HCT116 (cell line): ENCODE results near the gene THSD7B. TPM values are rescaled to one million over a fixed set of nuclear protein-coding genes. Genes with fewer than 3 reads are reported as not detected.

Source experiments
- ATAC-seq: fragments of 200-7000 bp; cut with Tn5 transposase; 2 replicates; pipeline ENCODE4 v1.9.1; 2020; ENCODE audit warnings: mild to moderate bottlenecking, moderate library complexity
- BruUV-seq: library from RNA; stranded (reverse); fragments of 400-500 nt; replicated peaks from 2 replicates; lab custom pipeline; 2021; lab: Mats Ljungman, UMichigan
- CTCF ChIA-PET: fragments of 300-600 bp; sonication (Branson Sonifier 250); formaldehyde crosslinking; loops from one replicate; lab custom pipeline; 2021; ENCODE audit warnings: antibody characterized with exemption; lab: Charles Lee
- POLR2A ChIA-PET: fragments of 300-600, 350-600 bp; sonication (Branson Sonifier 250); formaldehyde crosslinking; loops from one replicate; lab custom pipeline; 2021; ENCODE audit warnings: antibody characterized with exemption; lab: Charles Lee
- RAD21 ChIA-PET, 2 experiments: fragments of 300-600 bp; sonication (Branson Sonifier 250); formaldehyde crosslinking; loops; one replicate each; lab custom pipeline; 2023; ENCODE audit warnings: low total read pairs in 2 of 2; ENCODE audit not compliant: uncharacterized antibody in 2 of 2, unreplicated experiment in 2 of 2, low non-redundant PET in 1 of 2; lab: Charles Lee
- DNase-seq: peaks from one replicate; pipeline ENCODE4 v3.0.0-alpha.2; 2010; ENCODE audit warnings: low read depth, low spot score
- H2AFZ ChIP-seq: fragments of 200-600 bp; shearing (Covaris generic), sonication (generic); 2 replicates; pipeline ENCODE4 v1.6.1; 2017; ENCODE audit warnings: low read depth, mixed run types, mixed read lengths, antibody characterized with exemption, low read length; ENCODE audit not compliant: poor library complexity, severe bottlenecking
- H3K27ac ChIP-seq: 2 replicates; pipeline ENCODE4 v1.5.1; 2012; ENCODE audit warnings: low read depth, low read length
- H3K27me3 ChIP-seq: fragments of 200-600 bp; sonication (generic); 2 replicates; pipeline ENCODE4 v1.6.1; 2016; ENCODE audit warnings: mixed run types, low read length, mixed read lengths; ENCODE audit not compliant: insufficient read depth
- H3K36me3 ChIP-seq, 2 experiments: fragments of 200-500 bp in 1 of 2; fragments of 200-600 bp in 1 of 2; sonication (Bioruptor generic) in 1 of 2; sonication (generic) in 1 of 2; 2 replicates each; pipeline versions ENCODE4 v1.5.1 to v1.6.1; 2014 to 2016; ENCODE audit warnings: low read length in 2 of 2, inconsistent platforms in 1 of 2, mixed read lengths in 1 of 2, mixed run types in 1 of 2; ENCODE audit not compliant: insufficient read depth in 2 of 2, control insufficient read depth in 1 of 2
- H3K4me1 ChIP-seq, 2 experiments: fragments of 200-600 bp in 1 of 2; sonication (generic) in 1 of 2; 2 replicates each; pipeline versions ENCODE4 v1.5.1 to v1.6.1; 2012 to 2017; ENCODE audit warnings: low read length in 2 of 2, inconsistent platforms in 1 of 2, mild to moderate bottlenecking in 1 of 2, mixed read lengths in 1 of 2, mixed run types in 1 of 2, moderate library complexity in 1 of 2; ENCODE audit not compliant: insufficient read depth in 2 of 2, control insufficient read depth in 1 of 2
- H3K4me2 ChIP-seq: fragments of 200-600 bp; sonication (generic); 2 replicates; pipeline ENCODE4 v1.6.1; 2017; ENCODE audit warnings: mixed run types, low read length, mixed read lengths
- H3K4me3 ChIP-seq, 2 experiments: fragments of 200-600 bp in 1 of 2; sonication (generic) in 1 of 2; replicated peaks in 1 of 2; 2 replicates each; pipeline ENCODE4 v1.5.1; 2011 to 2016; ENCODE audit warnings: low read length in 2 of 2, control low read depth in 1 of 2, low read depth in 1 of 2, mild to moderate bottlenecking in 1 of 2, mixed read lengths in 1 of 2, mixed run types in 1 of 2
- H3K79me2 ChIP-seq: fragments of 200-600 bp; sonication (generic); 2 replicates; pipeline ENCODE4 v1.6.1; 2017; ENCODE audit warnings: mild to moderate bottlenecking, mixed run types, low read length, moderate library complexity, mixed read lengths; ENCODE audit not compliant: insufficient read depth
- H3K9ac ChIP-seq: fragments of 200-600 bp; sonication (generic); 2 replicates; pipeline ENCODE4 v1.6.1; 2016; ENCODE audit warnings: low read length, mixed read lengths
- H3K9me2 ChIP-seq: fragments of 200-600 bp; sonication (generic), shearing (Covaris generic); 2 replicates; pipeline ENCODE4 v1.6.1; 2017; ENCODE audit warnings: mixed run types, mild to moderate bottlenecking, moderate library complexity; ENCODE audit not compliant: insufficient read depth
- H3K9me3 ChIP-seq, 2 experiments: fragments of 200-500 bp in 1 of 2; fragments of 200-600 bp in 1 of 2; sonication (Bioruptor generic) in 1 of 2; sonication (generic) in 1 of 2; 2 replicates each; pipeline ENCODE4 v1.6.1; 2014 to 2017; ENCODE audit warnings: low read length in 2 of 2, mixed read lengths in 2 of 2, inconsistent platforms in 1 of 2, low read depth in 1 of 2, mild to moderate bottlenecking in 1 of 2, mixed run types in 1 of 2, moderate library complexity in 1 of 2; ENCODE audit not compliant: control insufficient read depth in 1 of 2, insufficient read depth in 1 of 2
- H4K20me1 ChIP-seq: fragments of 200-600 bp; sonication (generic), shearing (Covaris generic); 2 replicates; pipeline ENCODE4 v1.6.1; 2017; ENCODE audit warnings: mixed run types, mild to moderate bottlenecking, moderate library complexity; ENCODE audit not compliant: insufficient read depth
- EZH2 ChIP-seq: fragments of 200-600 bp; sonication (generic); IDR thresholded peaks from 2 replicates; pipeline ENCODE4 v1.6.1; 2017; ENCODE audit warnings: antibody characterized with exemption, mixed run types
- FOSL1 ChIP-seq: IDR thresholded peaks from 2 replicates; pipeline ENCODE4 v1.6.1; 2012; ENCODE audit warnings: low read depth
- JUND ChIP-seq: IDR thresholded peaks from 2 replicates; pipeline ENCODE4 v1.6.1; 2012
- POLR2AphosphoS5 ChIP-seq: IDR thresholded peaks from 2 replicates; pipeline ENCODE4 v1.6.1; 2011; ENCODE audit warnings: mild to moderate bottlenecking, low read depth, low read length, moderate library complexity
- RAD21 ChIP-seq: IDR thresholded peaks from 2 replicates; pipeline ENCODE4 v1.6.1; 2012; ENCODE audit warnings: low read depth, mild to moderate bottlenecking
- SIN3A ChIP-seq: IDR thresholded peaks from 2 replicates; pipeline ENCODE4 v1.6.1; 2012; ENCODE audit warnings: low read depth
- SP1 ChIP-seq: IDR thresholded peaks from 2 replicates; pipeline ENCODE4 v1.6.1; 2012; ENCODE audit warnings: low read depth
- ZFX ChIP-seq: fragments of 450-650 bp; IDR thresholded peaks from 2 replicates; pipeline ENCODE4 v1.6.1; 2017
- intact Hi-C: fragments of 100-400 bp; cut with micrococcal nuclease; formaldehyde crosslinking; loops from 2 replicates; pipeline ENCODE4 v1.10.0; 2022
- total RNA-seq: library from RNA; stranded (reverse); gene quantifications from one replicate; pipeline ENCODE4 v1.2.1, GENCODE V29; 2021; ENCODE audit not compliant: unreplicated experiment
- TF ChIP-seq, protein P1 (sequence below): IDR thresholded peaks from 2 replicates; pipeline ENCODE4 v1.6.1; 2012
- TF ChIP-seq, protein P2 (sequence below): IDR thresholded peaks from 2 replicates; pipeline ENCODE4 v1.6.1; 2012; ENCODE audit warnings: low read depth
- TF ChIP-seq, protein P3 (sequence below): IDR thresholded peaks from 2 replicates; pipeline ENCODE4 v1.6.1; 2011; ENCODE audit warnings: mild to moderate bottlenecking, low read length, moderate library complexity; ENCODE audit not compliant: insufficient replicate concordance; ENCODE audit errors: extremely low read depth

Gene THSD7B
- total RNA-seq, 1 experiment from 2014 or later, result not detected

DNA sequence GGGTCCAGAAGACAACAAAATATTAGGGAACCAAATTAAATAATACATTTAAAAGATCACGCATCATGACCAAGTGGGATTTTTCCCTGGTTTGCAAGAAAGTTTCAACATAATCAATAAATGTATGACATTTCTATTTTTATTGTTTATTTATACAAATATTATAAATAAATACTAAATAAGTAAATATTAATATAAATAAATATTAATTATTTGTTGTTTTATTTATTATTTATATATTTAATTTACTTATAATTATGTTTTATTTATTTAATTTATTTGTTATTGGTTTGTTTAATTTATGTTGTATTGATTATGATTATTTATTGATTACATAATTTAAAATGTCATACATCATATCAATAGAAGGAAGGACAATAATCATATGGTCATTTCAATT, 956.4 kb downstream of the THSD7B start:
- Histone ChIP-seq H3K27ac (no peak overlapping the region), H3K9me3 (no peaks in the 10 kb centered on the region), H3K4me3 (no peak overlapping the region), H2AFZ (no peak overlapping the region), H4K20me1 (no peaks in the 10 kb centered on the region), H3K4me2 (no peak overlapping the region), H3K36me3 (no peaks in the 10 kb centered on the region), H3K9ac (no peak overlapping the region), H3K27me3 (0 out of 2 replicates have a peak, but pooled peaks cover 6% of the 10 kb centered on the region), H3K79me2 (no peaks in the 10 kb centered on the region), H3K9me2 (no peaks in the 10 kb centered on the region), H3K4me1 (no peaks in the 10 kb centered on the region)
- ChIA-PET POLR2A (no interaction called here), CTCF (no interaction called here), RAD21 (no interaction called here)
- intact Hi-C loops, result no loop called here
- TF ChIP-seq, protein P1, sequence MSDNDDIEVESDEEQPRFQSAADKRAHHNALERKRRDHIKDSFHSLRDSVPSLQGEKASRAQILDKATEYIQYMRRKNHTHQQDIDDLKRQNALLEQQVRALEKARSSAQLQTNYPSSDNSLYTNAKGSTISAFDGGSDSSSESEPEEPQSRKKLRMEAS, result no peak
- TF ChIP-seq, protein P2, sequence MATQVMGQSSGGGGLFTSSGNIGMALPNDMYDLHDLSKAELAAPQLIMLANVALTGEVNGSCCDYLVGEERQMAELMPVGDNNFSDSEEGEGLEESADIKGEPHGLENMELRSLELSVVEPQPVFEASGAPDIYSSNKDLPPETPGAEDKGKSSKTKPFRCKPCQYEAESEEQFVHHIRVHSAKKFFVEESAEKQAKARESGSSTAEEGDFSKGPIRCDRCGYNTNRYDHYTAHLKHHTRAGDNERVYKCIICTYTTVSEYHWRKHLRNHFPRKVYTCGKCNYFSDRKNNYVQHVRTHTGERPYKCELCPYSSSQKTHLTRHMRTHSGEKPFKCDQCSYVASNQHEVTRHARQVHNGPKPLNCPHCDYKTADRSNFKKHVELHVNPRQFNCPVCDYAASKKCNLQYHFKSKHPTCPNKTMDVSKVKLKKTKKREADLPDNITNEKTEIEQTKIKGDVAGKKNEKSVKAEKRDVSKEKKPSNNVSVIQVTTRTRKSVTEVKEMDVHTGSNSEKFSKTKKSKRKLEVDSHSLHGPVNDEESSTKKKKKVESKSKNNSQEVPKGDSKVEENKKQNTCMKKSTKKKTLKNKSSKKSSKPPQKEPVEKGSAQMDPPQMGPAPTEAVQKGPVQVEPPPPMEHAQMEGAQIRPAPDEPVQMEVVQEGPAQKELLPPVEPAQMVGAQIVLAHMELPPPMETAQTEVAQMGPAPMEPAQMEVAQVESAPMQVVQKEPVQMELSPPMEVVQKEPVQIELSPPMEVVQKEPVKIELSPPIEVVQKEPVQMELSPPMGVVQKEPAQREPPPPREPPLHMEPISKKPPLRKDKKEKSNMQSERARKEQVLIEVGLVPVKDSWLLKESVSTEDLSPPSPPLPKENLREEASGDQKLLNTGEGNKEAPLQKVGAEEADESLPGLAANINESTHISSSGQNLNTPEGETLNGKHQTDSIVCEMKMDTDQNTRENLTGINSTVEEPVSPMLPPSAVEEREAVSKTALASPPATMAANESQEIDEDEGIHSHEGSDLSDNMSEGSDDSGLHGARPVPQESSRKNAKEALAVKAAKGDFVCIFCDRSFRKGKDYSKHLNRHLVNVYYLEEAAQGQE, result no peak
- no peak for TF ChIP-seq SIN3A
- ATAC-seq (no peak), DNase-seq (no peak)
- BruUV-seq, result no TSS peak

DNA sequence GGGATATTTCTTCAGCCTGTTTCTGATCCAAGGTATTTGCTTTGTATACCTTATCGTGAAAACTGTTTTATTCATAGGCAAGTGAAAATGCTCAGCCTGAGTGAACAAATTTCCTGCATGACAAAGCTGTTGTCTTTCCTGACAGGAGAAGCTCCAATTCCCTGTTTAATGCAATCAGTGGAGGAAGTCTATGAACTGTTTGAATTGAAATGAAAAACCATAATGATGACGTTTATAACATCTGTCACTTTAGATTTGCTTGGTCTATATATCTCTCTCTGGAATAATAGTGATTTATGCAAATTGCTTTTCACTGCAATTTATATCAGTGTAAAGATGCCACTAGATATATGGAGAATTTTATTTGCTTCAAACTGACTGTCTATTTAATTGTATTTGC, 959.6 kb downstream of the THSD7B start:
- Histone ChIP-seq H3K4me2 (no peak overlapping the region), H3K79me2 (no peaks in the 10 kb centered on the region), H3K9me2 (no peaks in the 10 kb centered on the region), H3K4me3 (no peak overlapping the region), H3K9me3 (no peaks in the 10 kb centered on the region), H3K27ac (no peak overlapping the region), H3K36me3 (no peaks in the 10 kb centered on the region), H2AFZ (no peak overlapping the region), H3K9ac (no peak overlapping the region), H4K20me1 (no peaks in the 10 kb centered on the region), H3K27me3 (0 out of 2 replicates have a peak, but pooled peaks cover 9% of the 10 kb centered on the region), H3K4me1 (no peaks in the 10 kb centered on the region)
- ChIA-PET POLR2A (no interaction called here), RAD21 (no interaction called here), CTCF (no interaction called here)
- intact Hi-C loops, result no loop called here
- DNase-seq (no peak), ATAC-seq (no peak)
- no TSS peak for BruUV-seq
- TF ChIP-seq POLR2AphosphoS5 (no peak), SP1 (no peak), ZFX (no peak), RAD21 (no peak), JUND (no peak), EZH2 (no peak), FOSL1 (no peak)
- TF ChIP-seq, protein P3, sequence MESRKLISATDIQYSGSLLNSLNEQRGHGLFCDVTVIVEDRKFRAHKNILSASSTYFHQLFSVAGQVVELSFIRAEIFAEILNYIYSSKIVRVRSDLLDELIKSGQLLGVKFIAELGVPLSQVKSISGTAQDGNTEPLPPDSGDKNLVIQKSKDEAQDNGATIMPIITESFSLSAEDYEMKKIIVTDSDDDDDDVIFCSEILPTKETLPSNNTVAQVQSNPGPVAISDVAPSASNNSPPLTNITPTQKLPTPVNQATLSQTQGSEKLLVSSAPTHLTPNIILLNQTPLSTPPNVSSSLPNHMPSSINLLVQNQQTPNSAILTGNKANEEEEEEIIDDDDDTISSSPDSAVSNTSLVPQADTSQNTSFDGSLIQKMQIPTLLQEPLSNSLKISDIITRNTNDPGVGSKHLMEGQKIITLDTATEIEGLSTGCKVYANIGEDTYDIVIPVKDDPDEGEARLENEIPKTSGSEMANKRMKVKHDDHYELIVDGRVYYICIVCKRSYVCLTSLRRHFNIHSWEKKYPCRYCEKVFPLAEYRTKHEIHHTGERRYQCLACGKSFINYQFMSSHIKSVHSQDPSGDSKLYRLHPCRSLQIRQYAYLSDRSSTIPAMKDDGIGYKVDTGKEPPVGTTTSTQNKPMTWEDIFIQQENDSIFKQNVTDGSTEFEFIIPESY, result no peak
- TF ChIP-seq, protein P2, result no peak
